ENCODE measurements around the gene SLC7A6OS.

Gene SLC7A6OS

GRCh38 chr16:68272507-68273209 lies 38.1 kb downstream of the SLC7A6OS start:
- Mint-ChIP-seq H3K4me3 (no peak overlapping the region), H3K36me3 (ENCODE audit: low read depth) (peaks cover 82% of the 10 kb centered on the region), H3K4me1 (ENCODE audit: low read depth) (peaks cover 8% of the 10 kb centered on the region), H3K9me3 (no peaks in the 10 kb centered on the region), H3K27me3 (no peaks in the 10 kb centered on the region), H3K27ac (no peak overlapping the region)
- intact Hi-C loops (cut with micrococcal nuclease) = no loop called here

DNA sequence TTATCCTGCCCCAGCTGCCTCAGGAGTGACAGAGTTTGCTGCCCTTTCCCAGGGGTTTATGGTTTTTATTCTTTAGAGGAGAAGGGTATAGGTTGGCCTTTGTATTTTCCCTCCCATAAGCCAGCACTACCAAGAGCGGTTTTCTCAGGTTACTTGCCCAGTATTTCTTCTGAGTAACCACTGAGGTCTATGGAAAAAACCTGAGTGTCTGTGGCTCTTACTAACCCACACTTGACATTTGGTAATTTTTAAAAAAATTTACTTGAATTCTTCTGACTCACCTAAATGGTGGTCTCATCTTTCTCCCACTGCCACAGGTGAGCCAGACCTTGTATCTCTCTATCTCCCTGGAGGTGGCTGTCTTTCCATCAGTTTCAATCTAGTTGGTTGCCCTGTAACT lies 40.4 kb downstream of the SLC7A6OS start:
- Mint-ChIP-seq H3K4me3 (no peak overlapping the region), H3K27ac (no peak overlapping the region), H3K27me3 (no peaks in the 10 kb centered on the region), H3K4me1 (ENCODE audit: low read depth) (peaks cover 17% of the 10 kb centered on the region), H3K9me3 (no peaks in the 10 kb centered on the region), H3K36me3 (ENCODE audit: low read depth) (peaks cover 72% of the 10 kb centered on the region)
- intact Hi-C loops (cut with micrococcal nuclease) = no loop called here

DNA sequence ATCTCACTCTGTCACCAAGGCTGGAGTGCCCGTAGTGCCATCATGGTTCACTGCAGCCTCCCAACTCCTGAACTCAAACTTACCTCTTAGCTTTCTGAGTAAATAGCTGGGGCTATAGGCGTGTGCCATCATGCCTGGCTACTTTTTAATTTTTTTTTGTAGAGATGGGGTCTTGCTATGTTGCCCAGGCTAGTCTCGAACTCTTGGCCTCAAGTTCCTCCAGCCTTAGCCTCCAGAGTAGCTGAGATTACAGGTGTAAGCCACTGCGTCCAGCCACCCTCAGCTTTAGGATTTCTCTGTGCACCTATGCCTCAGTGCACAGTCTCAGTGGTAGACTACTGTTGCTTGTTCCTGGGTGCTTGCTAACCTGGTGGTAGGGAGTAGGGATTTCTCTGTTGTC lies 41.0 kb downstream of the SLC7A6OS start:
- Mint-ChIP-seq H3K27me3 (no peaks in the 10 kb centered on the region), H3K4me1 (ENCODE audit: low read depth) (peaks cover 23% of the 10 kb centered on the region), H3K4me3 (no peak overlapping the region), H3K27ac (no peak overlapping the region), H3K36me3 (ENCODE audit: low read depth) (peaks cover 69% of the 10 kb centered on the region), H3K9me3 (no peaks in the 10 kb centered on the region)
- intact Hi-C loops (cut with micrococcal nuclease) = loop anchor here (10.0 kb wide), 1 partner anchor 245 kb away; no protein-coding TSS in a partner anchor

GRCh38 chr16:68267612-68268405 lies 42.9 kb downstream of the SLC7A6OS start:
- intact Hi-C loops (cut with micrococcal nuclease) = loop anchor here (10.0 kb wide), 1 partner anchor 247 kb away; no protein-coding TSS in a partner anchor
- peaks cover 60% of the 10 kb centered on the region for H3K36me3 Mint-ChIP-seq (ENCODE audit: low read depth)
- H3K27me3 Mint-ChIP-seq = no peaks in the 10 kb centered on the region
- peaks cover 32% of the 10 kb centered on the region for H3K4me1 Mint-ChIP-seq (ENCODE audit: low read depth)
- H3K4me3 Mint-ChIP-seq = no peak overlapping the region
- no peak overlapping the region for H3K27ac Mint-ChIP-seq
- H3K9me3 Mint-ChIP-seq = no peaks in the 10 kb centered on the region

DNA sequence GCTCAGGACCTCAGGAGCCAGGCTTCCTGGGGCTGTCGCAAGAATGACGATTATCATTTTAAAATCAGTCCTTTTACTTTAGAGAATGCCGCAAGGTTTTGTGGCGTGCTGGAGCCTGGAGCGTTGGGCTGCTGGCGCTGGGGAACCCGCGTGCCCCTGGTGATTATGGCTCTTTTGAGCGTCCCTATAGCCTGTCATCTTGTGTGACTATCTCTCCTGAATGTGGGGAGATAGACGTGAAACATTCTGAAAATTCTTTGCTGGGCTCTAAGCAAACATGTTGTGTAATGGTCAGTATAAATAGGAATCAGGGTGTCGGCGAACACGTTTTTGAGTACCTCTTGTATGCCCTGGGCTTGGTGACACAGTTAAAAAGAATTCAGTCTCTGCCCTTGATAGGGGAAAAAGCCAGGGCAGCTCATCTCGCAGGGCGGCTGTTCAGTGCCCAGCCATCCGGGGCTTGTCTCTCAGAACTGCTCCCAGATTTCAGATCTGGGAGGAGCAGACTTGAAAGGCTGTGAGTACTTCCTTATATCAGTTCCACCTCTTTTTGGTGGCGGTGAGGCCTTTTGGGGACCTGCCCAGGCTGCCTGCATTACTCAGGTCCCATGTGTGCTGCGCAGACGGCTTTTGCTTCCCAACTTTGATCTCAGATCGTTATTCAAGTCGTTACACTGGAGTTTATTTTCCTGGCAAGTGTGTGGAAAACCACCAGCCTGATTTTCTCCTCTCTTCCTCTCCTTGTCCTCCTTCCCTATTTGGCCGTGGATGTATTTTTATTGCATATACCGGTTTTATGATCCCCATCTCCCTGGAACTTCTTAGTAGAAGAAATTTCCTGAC lies 45.4 kb downstream of the SLC7A6OS start:
- intact Hi-C loops (cut with micrococcal nuclease) = loop anchor here (1.0 to 10.0 kb wide), 2 partner anchors 45 to 250 kb away; partner anchors contain the start of gene SLC7A6OS
- peaks cover 32% of the 10 kb centered on the region for H3K4me1 Mint-ChIP-seq (ENCODE audit: low read depth)
- H3K4me3 Mint-ChIP-seq = peak overlapping the region; percentile 93

GRCh38 chr16:68264128-68265077 lies 46.3 kb downstream of the SLC7A6OS start, which contains the start of gene SLC7A6:
SLC7A6 (plus strand) TSS chr16:68264526; CDS start chr16:68274727, 10,201 bp downstream.
- Mint-ChIP-seq H3K27ac (peak within 1 kb of the TSS; percentile 92), H3K9me3 (no peaks in the 10 kb centered on the region), H3K36me3 (ENCODE audit: low read depth) (peaks cover 57% of the 10 kb centered on the region), H3K4me3 (peak within 1 kb of the TSS; percentile 93), H3K27me3 (no peaks in the 10 kb centered on the region), H3K4me1 (ENCODE audit: low read depth) (peaks cover 41% of the 10 kb centered on the region)
- intact Hi-C loops (cut with micrococcal nuclease) = loop anchor here (1.0 to 10.0 kb wide), 2 partner anchors 46 to 250 kb away; partner anchors contain the start of gene SLC7A6OS

More for the DNA sequence above, 45.4 kb downstream of the SLC7A6OS start:
- H3K27ac Mint-ChIP-seq = peak overlapping the region; percentile 92
- peaks cover 55% of the 10 kb centered on the region for H3K36me3 Mint-ChIP-seq (ENCODE audit: low read depth)
- no peaks in the 10 kb centered on the region for H3K27me3 Mint-ChIP-seq
- no peaks in the 10 kb centered on the region for H3K9me3 Mint-ChIP-seq

GRCh38 chr16:68263559-68264127 lies 47.1 kb downstream of the SLC7A6OS start:
- Mint-ChIP-seq H3K4me1 (ENCODE audit: low read depth) (peaks cover 49% of the 10 kb centered on the region), H3K27ac (peak overlapping the region; percentile 92)
- intact Hi-C loops (cut with micrococcal nuclease) = loop anchor here (10.0 kb wide), 1 partner anchor 251 kb away; no protein-coding TSS in a partner anchor

DNA sequence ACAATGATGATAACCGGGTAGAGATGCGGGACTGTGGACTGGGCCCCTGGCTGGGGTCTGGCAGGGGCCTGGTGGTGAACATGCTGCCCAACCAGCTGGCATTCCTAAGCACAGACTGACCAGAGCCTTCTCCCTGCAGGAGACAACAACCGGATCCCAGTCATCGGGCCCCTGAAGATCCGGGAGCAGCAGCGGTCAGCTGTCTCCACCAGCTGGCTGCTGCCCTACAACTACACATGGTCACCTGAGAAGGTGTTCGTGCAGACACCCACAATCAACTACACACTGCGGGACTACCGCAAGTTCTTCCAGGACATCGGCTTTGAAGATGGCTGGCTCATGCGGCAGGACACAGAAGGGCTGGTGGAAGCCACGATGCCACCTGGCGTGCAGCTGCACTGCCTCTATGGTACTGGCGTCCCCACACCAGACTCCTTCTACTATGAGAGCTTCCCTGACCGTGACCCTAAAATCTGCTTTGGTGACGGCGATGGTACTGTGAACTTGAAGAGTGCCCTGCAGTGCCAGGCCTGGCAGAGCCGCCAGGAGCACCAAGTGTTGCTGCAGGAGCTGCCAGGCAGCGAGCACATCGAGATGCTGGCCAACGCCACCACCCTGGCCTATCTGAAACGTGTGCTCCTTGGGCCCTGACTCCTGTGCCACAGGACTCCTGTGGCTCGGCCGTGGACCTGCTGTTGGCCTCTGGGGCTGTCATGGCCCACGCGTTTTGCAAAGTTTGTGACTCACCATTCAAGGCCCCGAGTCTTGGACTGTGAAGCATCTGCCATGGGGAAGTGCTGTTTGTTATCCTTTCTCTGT lies 51.5 kb downstream of the SLC7A6OS start:
- no peak overlapping the region for H3K4me3 Mint-ChIP-seq
- no peaks in the 10 kb centered on the region for H3K27me3 Mint-ChIP-seq
- peaks cover 50% of the 10 kb centered on the region for H3K4me1 Mint-ChIP-seq (ENCODE audit: low read depth)
- intact Hi-C loops (cut with micrococcal nuclease) = no loop called here
- peaks cover 78% of the 10 kb centered on the region for H3K36me3 Mint-ChIP-seq (ENCODE audit: low read depth)
- H3K27ac Mint-ChIP-seq = peak overlapping the region; percentile 81
- H3K9me3 Mint-ChIP-seq = no peaks in the 10 kb centered on the region

More at GRCh38 chr16:68263559-68264127, 47.1 kb downstream of the SLC7A6OS start:
- no peaks in the 10 kb centered on the region for H3K27me3 Mint-ChIP-seq
- H3K9me3 Mint-ChIP-seq = no peaks in the 10 kb centered on the region
- H3K4me3 Mint-ChIP-seq = peak overlapping the region; percentile 93
- H3K36me3 Mint-ChIP-seq (ENCODE audit: low read depth) = peaks cover 57% of the 10 kb centered on the region

- H3K4me3 Mint-ChIP-seq = peak overlapping the region; percentile 32
- H3K9me3 Mint-ChIP-seq = no peaks in the 10 kb centered on the region
- intact Hi-C loops (cut with micrococcal nuclease) = loop anchor here (1.0 to 2.0 kb wide), 2 partner anchors 11 to 53 kb away; partner anchors contain the start of genes PRMT7 and SLC7A6OS
These were observed 52.6 kb downstream of the SLC7A6OS start for GRCh38 chr16:68257906-68258800.

GRCh38 chr16:68257251-68257905 lies 53.4 kb downstream of the SLC7A6OS start:
- intact Hi-C loops (cut with micrococcal nuclease) = loop anchor here (1.0 to 2.0 kb wide), 2 partner anchors 10 to 53 kb away; partner anchors contain the start of genes PRMT7 and SLC7A6OS

More at GRCh38 chr16:68257906-68258800, 52.6 kb downstream of the SLC7A6OS start:
- peaks cover 83% of the 10 kb centered on the region for H3K36me3 Mint-ChIP-seq (ENCODE audit: low read depth)
- H3K4me1 Mint-ChIP-seq (ENCODE audit: low read depth) = peaks cover 40% of the 10 kb centered on the region
- peak overlapping the region; percentile 81 for H3K27ac Mint-ChIP-seq
- H3K27me3 Mint-ChIP-seq = no peaks in the 10 kb centered on the region

More at GRCh38 chr16:68257251-68257905, 53.4 kb downstream of the SLC7A6OS start:
- Mint-ChIP-seq H3K36me3 (ENCODE audit: low read depth) (peaks cover 90% of the 10 kb centered on the region), H3K4me1 (ENCODE audit: low read depth) (peaks cover 39% of the 10 kb centered on the region), H3K4me3 (peak overlapping the region; percentile 32), H3K9me3 (no peaks in the 10 kb centered on the region), H3K27me3 (no peaks in the 10 kb centered on the region), H3K27ac (peak overlapping the region; percentile 81)

Measured in dendritic cell treated with granulocyte-macrophage colony-stimulating factor and Interleukin-4, amounts not matched to agents 40 ng/mL and 50 ng/mL, for 4 days (primary cell).